ENCODE measurements around the gene FHOD3.

DNA sequence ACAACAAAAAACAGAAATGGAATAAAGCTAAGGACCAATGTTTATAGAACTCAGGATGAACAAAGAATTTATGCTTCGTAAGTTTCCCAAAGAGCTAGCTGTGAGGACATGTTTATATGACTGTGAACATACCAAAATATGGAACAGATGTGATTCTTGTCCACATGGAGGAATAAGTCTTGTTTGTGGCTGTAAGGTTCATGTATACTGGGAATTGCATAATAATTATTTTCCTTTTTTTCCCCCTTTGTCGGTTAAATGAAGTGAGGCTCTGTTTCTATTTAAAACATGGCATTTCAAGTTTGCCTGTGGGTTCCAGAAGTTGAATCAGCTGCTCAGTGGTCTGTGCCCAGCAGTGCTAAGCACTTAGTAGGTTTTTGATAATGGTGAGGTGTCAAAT is 108.1 kb downstream of the FHOD3 start:
- TF ChIP-seq EZH2 (IDR thresholded peaks at IDR 0.05; ENCODE audit: low read length, unreplicated experiment): no peak
- TF ChIP-seq, protein P1, sequence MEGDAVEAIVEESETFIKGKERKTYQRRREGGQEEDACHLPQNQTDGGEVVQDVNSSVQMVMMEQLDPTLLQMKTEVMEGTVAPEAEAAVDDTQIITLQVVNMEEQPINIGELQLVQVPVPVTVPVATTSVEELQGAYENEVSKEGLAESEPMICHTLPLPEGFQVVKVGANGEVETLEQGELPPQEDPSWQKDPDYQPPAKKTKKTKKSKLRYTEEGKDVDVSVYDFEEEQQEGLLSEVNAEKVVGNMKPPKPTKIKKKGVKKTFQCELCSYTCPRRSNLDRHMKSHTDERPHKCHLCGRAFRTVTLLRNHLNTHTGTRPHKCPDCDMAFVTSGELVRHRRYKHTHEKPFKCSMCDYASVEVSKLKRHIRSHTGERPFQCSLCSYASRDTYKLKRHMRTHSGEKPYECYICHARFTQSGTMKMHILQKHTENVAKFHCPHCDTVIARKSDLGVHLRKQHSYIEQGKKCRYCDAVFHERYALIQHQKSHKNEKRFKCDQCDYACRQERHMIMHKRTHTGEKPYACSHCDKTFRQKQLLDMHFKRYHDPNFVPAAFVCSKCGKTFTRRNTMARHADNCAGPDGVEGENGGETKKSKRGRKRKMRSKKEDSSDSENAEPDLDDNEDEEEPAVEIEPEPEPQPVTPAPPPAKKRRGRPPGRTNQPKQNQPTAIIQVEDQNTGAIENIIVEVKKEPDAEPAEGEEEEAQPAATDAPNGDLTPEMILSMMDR (conservative IDR thresholded peaks at IDR 0.05; ENCODE audit: low read depth, low read length): no peak
